Chondrocyte (in vitro differentiated cells): ENCODE data around the gene TENM3. TPM values are rescaled to one million over a fixed set of nuclear protein-coding genes. Genes with fewer than 3 reads are reported as not detected.

Experiments
- DNase-seq: peaks from one replicate; pipeline ENCODE4 v3.0.0; 2021; ENCODE audit warnings: mixed read lengths, low spot score
- H3K27ac Mint-ChIP-seq: one replicate; pipeline ENCODE4 v1.8.0; 2021; ENCODE audit warnings: mild to moderate bottlenecking, moderate library complexity, mixed read lengths; ENCODE audit not compliant: unreplicated experiment
- H3K27me3 Mint-ChIP-seq: 2 replicates; pipeline ENCODE4 v1.8.0; 2021; ENCODE audit warnings: low read depth, mixed read lengths
- H3K36me3 Mint-ChIP-seq: 2 replicates; pipeline ENCODE4 v1.8.0; 2021; ENCODE audit warnings: low read depth, mixed read lengths
- H3K4me1 Mint-ChIP-seq: 2 replicates; pipeline ENCODE4 v1.8.0; 2021; ENCODE audit warnings: low read depth, mild to moderate bottlenecking, mixed read lengths
- H3K4me3 Mint-ChIP-seq: one replicate; pipeline ENCODE4 v1.8.0; 2021; ENCODE audit warnings: mild to moderate bottlenecking, moderate library complexity, mixed read lengths; ENCODE audit not compliant: unreplicated experiment
- H3K9me3 Mint-ChIP-seq: 2 replicates; pipeline ENCODE4 v1.8.0; 2021; ENCODE audit warnings: low read depth, mixed read lengths
- total RNA-seq: library from RNA; stranded (reverse); gene quantifications from 3 replicates; pipeline ENCODE4 v1.2.1, GENCODE V29; 2021
- TF ChIP-seq, protein P1 (sequence below): fragments of 200-600 bp; sonication (generic); IDR thresholded peaks from 2 replicates; pipeline ENCODE4 v1.5.0; 2021; ENCODE audit warnings: antibody characterized with exemption, mild to moderate bottlenecking, moderate library complexity

TENM3 gene
- total RNA-seq, 1 donor from 2014 or later = 87.6 TPM

DNA sequence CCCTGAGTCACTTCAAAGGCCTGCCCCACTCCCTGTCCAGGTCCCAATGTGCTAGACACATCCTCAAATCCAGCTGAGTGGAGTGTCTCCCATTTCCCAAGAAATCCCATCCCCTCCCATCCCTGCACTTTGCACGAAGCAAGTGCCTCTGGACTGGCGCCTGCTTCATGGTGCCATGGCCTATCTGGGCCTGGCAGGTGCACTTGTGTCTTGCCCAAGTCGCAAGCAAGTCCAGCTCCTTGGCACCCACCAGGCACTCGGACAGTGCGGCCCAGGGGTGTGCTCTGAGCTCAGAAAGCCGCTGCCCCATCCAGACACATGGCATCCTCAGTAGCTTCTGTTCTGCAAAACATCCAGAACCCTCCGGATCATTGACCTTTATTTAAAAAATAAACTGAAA is 576.5 kb downstream of the TENM3 start:
- no peaks in the 10 kb centered on the region for H3K4me1 Mint-ChIP-seq
- TF ChIP-seq, protein P1, sequence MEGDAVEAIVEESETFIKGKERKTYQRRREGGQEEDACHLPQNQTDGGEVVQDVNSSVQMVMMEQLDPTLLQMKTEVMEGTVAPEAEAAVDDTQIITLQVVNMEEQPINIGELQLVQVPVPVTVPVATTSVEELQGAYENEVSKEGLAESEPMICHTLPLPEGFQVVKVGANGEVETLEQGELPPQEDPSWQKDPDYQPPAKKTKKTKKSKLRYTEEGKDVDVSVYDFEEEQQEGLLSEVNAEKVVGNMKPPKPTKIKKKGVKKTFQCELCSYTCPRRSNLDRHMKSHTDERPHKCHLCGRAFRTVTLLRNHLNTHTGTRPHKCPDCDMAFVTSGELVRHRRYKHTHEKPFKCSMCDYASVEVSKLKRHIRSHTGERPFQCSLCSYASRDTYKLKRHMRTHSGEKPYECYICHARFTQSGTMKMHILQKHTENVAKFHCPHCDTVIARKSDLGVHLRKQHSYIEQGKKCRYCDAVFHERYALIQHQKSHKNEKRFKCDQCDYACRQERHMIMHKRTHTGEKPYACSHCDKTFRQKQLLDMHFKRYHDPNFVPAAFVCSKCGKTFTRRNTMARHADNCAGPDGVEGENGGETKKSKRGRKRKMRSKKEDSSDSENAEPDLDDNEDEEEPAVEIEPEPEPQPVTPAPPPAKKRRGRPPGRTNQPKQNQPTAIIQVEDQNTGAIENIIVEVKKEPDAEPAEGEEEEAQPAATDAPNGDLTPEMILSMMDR = no peak
- DNase-seq = no peak
- H3K27ac Mint-ChIP-seq = no peak overlapping the region
- H3K36me3 Mint-ChIP-seq = no peaks in the 10 kb centered on the region
- no peaks in the 10 kb centered on the region for H3K9me3 Mint-ChIP-seq
- no peak overlapping the region for H3K4me3 Mint-ChIP-seq
- no peaks in the 10 kb centered on the region for H3K27me3 Mint-ChIP-seq

DNA sequence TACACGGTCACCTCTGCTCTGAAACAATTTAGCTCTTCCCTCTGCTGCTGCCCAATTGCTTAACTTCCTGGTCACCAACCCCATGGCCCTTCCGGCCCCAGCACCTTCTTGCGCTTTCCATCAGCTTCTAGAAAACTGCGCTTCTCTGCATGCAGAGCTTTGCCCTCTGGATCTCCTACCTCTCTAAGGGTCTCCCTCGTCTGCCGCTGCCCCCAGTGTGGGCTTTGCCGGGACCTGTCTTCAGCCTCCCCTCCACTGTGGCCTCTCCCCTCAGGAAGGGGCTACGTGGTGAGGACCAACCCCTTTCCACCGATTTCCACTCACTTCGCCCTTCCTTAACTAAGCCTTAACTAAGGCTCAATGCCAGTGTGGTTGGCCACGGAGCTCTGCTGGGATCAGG is 579.4 kb downstream of the TENM3 start:
- no peaks in the 10 kb centered on the region for H3K4me1 Mint-ChIP-seq
- TF ChIP-seq, protein P1 = no peak

DNA sequence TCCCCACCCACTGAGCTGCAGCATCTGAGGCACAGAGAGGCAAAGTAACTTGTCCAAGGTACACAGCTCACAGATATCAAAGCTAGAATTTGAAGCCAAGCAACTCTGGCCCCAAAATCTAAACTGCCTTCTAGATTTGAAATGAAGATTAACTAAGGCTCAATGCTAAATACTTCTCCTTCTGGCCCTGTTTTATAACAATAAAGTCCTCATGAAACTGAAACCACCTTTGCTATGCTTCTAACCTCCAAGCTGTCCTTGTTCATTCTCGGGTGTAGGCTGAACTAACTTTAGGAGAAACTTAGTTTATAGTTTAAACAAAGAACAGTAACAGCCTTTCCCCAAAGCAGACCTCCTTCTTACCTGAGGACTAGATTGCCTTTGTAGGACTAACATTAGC is 580.4 kb downstream of the TENM3 start:
- H3K36me3 Mint-ChIP-seq = no peaks in the 10 kb centered on the region
- no peak overlapping the region for H3K27ac Mint-ChIP-seq
- DNase-seq = no peak
- H3K9me3 Mint-ChIP-seq = no peaks in the 10 kb centered on the region
- peaks cover 3% of the 10 kb centered on the region for H3K27me3 Mint-ChIP-seq
- H3K4me1 Mint-ChIP-seq = no peaks in the 10 kb centered on the region
- no peak overlapping the region for H3K4me3 Mint-ChIP-seq
- TF ChIP-seq, protein P1 = no peak

More for the DNA sequence above, 579.4 kb downstream of the TENM3 start:
- Mint-ChIP-seq H3K27ac (no peak overlapping the region), H3K27me3 (no peaks in the 10 kb centered on the region), H3K4me3 (no peak overlapping the region), H3K36me3 (no peaks in the 10 kb centered on the region), H3K9me3 (no peaks in the 10 kb centered on the region)
- no peak for DNase-seq

DNA sequence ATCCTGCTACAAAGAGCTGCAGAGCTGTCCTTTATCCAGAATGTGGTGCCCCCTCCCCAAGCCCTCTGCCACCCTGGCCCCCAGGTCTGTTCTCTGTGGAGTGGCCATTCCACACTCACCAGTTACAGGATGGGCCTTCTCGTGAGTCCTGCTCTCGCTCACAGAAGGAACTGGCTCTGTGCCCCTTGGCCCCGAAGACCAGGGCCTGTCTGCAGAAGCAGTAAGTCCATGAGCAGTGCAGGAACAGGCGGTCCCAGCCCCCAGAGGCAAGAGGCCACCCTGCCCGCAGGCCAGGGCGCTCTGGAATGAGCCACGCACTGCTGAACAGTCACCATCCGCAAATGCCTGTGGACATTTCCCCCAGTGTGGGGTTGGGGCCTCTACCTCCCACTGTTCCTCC is 581.8 kb downstream of the TENM3 start:
- H3K9me3 Mint-ChIP-seq = no peaks in the 10 kb centered on the region
- no peak overlapping the region for H3K4me3 Mint-ChIP-seq
- peaks cover 11% of the 10 kb centered on the region for H3K27me3 Mint-ChIP-seq
- TF ChIP-seq, protein P1 = no peak
- DNase-seq = no peak
- no peak overlapping the region for H3K27ac Mint-ChIP-seq
- H3K4me1 Mint-ChIP-seq = no peaks in the 10 kb centered on the region
- no peaks in the 10 kb centered on the region for H3K36me3 Mint-ChIP-seq

DNA sequence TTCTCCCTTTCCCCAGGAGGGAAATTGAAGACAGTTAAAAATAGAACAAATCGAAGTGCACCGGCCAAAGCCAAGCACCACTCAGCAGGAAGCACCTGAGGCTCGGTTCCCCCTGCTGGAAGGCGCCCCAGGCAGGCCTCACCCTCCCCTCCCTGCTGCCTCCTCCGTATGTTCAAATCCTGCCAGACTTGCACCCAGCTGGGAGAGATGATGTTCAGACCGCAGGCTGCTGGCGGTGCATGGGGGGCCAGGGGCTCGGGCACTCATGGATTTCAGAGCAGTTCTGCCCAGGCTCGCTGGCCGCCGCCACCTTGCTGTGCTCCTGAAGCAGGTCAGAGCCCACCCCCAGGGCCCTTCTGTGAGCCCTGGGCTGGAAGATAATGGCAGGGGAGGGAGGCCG is 582.6 kb downstream of the TENM3 start:
- H3K27me3 Mint-ChIP-seq = peaks cover 15% of the 10 kb centered on the region
- no peaks in the 10 kb centered on the region for H3K36me3 Mint-ChIP-seq
- H3K4me1 Mint-ChIP-seq = no peaks in the 10 kb centered on the region
- H3K27ac Mint-ChIP-seq = no peak overlapping the region
- DNase-seq = no peak
- TF ChIP-seq, protein P1 = no peak
- no peak overlapping the region for H3K4me3 Mint-ChIP-seq
- no peaks in the 10 kb centered on the region for H3K9me3 Mint-ChIP-seq
